CD4-positive, alpha-beta T cell treated with Interferon alpha-2 for 1 hour (primary cell): ENCODE measurements around the gene PPM1N.
A peak's percentile ranks its signal among the peaks of the same experiment; 100 is the strongest.
"Not testable (repeated sequence)": the region's sequence is repeated elsewhere in the genome, so short reads cannot be mapped to it uniquely, and the experiment has no call there.

Source experiments
- DNase-seq, 2 donors: peaks; one replicate each; pipeline ENCODE4 v3.0.0-alpha.2; 2020 to 2022

PPM1N gene

DNA sequence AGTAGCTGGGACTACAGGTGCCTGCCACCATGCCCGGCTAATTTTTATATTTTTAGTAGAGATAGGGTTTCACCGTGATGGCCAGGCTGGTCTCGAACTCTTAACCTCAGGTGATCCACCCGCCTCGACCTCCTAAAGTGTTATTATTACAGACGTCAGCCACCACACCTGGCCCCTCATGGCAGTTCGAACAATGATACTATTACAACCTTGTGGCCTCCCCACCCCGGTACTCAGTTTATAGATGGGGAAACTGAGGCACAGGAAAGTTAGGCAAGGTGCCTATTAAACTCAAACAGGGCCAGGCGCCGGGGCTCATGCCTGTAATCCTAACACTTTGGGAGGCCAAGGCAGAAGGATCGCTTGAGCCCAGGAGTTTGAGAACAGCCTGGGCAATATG is 12.1 kb downstream of the PPM1N start:
- not testable (repeated sequence) for DNase-seq

DNA sequence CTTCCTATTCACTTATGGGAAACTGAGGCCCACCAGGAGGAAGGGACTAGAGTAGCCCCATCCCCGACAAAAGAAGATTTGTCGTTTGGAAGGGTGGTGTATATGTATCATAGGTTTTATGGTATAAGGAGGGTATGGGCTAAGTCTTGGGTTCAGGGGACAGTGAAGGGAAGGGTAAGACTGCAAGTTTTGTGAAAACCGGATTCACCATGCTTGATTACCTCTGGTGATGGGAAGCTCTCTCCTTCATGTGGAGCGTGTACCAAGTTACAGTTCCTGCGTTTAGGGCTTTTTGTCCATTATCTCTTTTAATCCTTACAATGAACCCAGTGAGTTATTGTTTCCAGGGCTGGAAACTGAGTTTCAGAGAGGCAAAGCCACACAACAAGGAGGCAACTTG is 12.8 kb downstream of the PPM1N start:
- DNase-seq, result no peak

DNA sequence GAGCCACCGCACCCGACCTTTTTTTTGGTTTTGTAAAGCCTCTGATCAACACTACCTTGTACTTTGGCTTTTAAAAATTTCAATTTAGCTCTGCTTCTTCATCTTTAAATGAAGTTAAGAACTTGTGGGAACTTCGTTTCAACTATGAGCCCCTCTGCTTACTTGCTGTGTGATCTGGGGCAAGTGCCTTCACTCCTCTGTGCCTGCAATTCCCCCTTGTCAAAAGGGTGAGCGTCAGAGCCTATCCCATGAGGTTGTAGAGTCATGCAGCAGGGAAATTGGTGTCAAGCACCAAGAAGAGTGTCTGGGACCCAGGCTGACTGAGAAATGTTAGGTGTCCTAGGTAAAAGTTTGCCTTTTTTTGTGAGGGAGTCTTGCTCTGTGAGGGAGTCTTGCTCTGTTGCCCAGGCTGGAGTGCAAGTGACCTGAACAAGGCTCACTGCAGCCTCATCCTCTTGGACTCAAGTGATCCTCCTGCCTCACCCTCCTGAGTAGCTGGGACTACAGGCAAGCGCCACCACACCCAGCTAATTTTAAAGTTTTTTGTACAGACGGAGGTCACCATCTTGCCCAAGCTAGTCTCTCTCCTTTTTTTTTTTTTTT is 14.7 kb downstream of the PPM1N start:
- no peak for DNase-seq

DNA sequence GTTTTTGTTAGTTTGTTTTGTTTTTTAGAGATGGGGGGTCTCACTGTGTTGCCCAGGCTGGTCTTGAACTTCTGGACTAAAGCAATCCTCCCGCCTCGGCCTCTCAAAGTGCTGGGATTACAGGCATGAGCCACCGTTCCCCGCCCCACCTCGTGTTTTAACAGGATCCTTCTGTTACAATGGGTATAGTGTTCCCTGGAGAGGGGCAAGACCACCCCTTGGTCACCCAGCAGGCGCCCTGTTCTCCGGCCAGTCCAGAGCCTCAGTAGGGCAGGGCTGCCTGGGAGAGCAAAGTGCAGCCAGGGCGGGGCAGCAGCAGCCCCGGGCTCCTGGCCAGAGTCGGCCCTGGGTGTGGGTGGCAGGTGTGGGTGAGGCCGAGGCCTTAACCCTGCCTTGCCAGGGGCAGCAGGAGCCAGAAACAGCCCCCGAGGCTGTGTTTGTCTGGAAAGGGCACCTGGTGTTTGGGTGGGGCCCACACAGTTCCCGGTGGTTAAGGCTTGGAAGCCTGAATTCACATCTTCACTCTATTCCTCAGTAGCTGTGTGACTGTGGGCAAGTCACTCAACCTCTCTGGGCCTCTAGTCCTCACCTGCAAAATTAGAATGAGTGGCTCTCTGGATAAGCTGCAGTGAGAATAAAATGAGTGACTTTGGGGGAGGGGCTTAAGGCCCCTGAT is 16.3 kb downstream of the PPM1N start:
- DNase-seq, result no peak

DNA sequence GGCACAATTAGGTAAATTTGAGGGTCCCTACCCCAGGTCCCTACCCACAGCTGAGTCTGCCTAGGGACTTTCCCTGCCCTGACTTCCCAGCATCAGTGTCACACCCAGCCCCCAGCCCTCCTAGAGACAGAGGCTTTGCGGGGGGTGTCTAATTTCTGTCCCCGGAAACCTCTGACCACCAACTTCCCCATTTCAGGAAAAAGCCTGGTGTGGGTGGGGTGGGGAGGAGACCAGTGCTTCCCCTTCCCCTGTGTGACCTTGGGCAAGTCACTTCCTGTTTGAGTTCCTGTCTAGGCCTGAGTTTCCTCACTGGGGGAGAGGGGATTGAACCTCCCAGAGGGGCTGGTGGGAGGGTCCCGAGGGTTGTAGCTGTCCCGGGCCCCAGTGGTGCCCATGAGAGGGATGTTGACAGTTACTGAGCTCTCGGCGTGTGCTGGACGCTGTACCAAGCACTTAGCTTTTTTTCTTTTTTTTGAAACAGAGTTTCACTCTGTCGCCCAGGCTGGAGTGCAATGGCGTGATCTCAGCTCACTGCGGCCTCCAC is 16.9 kb downstream of the PPM1N start:
- DNase-seq, result peak; percentile 68 to 84

DNA sequence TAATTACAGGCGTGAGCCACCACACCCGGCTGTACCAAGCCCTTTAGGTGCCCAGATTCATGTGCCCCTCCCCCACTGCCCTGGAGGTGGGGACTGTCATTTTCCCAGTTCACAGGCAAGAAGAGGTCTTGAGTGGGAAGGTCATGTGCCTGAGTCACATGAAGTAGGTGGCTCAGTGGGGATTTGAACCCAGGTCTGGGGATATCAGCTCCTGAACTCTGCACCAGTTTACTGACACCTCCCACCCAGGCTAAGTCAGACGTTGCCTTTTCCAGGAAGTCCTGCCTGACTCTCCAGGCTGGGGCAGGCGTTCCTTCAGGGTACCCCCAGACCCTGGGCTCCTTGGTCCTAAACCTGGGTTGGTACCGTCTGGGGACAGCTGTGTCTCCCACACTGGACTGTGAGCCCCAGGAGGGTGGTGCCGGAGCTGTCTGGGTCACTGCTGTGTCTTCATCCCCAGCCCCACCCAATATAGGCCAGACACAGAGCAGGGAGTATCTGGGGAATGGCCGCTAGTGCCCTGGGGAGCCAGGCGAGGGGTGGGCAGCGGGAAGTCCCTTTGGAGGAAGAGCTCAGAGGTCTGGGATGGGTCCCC is 17.7 kb downstream of the PPM1N start:
- no peak for DNase-seq

DNA sequence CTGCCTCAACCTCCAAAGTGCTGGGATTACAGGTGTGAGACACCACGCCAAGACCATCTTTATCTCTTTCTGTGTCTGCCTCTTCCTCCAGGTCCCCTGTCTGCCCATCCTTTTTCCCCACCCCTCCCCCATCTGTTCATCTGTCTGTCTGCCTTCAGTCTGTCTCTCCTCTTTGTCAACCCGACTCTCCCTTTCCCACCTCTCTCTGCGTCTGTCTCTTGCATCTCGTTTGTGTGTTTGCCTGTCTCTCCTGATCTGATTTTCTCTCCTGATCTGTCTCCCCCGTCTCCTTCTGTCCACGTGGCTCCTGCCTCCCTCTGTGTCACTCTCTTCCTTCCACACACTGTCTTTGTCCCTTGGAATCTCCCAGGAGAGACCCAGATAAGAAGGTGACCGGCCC is 19.0 kb downstream of the PPM1N start:
- DNase-seq, result no peak

DNA sequence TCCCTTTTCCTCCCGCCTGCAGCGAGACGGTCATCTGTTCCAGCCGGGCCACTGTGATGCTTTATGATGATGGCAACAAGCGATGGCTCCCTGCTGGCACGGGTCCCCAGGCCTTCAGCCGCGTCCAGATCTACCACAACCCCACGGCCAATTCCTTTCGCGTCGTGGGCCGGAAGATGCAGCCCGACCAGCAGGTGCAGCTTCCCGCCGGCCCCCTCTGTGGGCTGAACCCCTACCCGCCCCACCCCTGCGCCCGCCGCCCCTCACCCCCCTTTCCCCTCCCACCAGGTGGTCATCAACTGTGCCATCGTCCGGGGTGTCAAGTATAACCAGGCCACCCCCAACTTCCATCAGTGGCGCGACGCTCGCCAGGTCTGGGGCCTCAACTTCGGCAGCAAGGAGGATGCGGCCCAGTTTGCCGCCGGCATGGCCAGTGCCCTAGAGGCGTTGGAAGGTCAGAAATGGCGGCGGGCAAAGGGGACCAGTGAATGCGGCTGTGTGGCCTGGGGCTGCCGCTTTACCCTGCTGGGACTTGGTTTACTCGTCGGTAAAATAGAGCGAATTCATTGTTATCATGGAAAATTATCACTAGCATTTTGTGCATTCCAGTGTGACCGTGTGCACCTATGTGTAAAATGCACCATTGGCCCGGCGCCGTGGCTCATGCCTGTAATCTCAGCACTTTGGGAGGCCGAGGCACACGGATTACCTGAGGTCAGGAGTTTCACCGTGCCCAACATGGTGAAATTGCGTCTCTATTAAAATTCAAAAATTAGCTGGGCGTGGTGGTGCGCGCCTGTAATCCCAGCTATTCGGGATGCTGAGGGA is 19.6 kb downstream of the PPM1N start:
- no peak for DNase-seq

DNA sequence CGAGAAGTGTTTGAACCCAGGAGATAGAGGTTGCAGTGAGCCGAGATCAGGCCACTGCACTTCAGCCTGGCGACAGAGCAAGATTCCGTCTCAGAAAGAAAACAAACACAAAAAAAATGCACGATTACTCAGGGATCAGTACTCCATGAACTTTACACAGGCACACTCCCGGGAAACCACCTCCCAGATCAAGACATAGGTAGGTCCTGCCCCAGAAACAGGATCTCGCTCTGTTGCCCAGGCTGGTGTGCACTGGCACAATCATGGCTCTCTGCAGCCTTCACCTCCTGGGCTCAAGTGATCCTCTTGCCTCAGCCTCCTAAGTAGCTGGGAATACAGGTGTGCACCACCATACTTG is 20.2 kb downstream of the PPM1N start:
- DNase-seq, result no peak

DNA sequence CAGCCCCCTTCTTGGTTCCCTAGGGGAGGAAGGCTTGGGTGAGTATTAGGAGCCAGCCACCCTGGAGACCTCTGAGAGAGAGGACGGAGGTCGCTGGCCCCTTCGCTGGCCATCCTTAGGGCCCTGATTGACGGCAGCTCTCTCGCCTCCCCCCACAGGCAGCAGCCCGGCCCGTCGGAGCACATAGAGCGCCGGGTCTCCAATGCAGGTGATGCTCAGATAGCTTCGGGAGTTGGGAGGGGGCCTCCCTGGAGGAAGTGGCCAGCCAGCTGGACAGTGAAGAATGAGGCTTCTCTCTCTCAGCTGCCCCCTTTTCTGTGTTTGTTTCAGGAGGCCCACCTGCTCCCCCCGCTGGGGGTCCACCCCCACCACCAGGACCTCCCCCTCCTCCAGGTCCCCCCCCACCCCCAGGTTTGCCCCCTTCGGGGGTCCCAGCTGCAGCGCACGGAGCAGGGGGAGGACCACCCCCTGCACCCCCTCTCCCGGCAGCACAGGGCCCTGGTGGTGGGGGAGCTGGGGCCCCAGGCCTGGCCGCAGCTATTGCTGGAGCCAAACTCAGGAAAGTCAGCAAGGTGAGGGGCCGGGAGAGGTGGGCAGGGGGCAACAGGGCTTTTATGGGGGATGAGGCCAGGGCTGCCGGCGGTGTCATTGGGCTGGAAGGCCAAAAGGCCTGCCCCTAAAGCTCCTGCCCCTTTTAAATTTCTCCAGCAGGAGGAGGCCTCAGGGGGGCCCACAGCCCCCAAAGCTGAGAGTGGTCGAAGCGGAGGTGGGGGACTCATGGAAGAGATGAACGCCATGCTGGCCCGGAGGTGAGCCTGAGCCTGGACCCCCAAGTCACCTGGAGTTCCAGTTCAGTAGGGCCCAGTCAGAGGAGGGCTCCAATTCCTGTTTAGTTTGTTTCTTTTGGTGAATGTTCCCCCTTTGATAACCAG is 24.0 kb downstream of the PPM1N start:
- DNase-seq, result no peak

DNA sequence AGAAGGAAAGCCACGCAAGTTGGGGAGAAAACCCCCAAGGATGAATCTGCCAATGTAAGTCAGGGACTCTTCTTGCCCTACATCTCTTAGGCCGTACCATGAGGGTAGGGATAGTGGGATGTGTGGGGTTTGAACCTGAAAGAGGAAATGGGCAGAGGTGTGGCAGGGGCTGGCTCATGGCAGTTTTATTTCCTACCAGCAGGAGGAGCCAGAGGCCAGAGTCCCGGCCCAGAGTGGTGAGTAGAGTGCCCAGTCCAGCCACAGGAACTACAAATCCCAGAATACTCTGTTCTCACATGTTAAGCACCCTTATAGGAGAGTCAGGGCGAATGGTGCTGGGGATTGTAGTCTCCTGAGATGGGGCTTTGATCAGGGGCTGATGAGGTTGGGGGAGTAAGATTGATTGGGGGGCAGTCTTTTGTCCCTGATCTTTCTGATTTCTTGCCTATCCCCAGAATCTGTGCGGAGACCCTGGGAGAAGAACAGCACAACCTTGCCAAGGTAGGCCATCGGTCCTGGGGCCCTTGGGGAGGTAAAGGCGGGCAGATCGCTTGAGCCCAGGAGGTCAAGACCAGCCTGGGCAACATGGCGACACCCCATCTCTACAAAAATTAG is 25.5 kb downstream of the PPM1N start:
- peak; percentile 83 to 89 for DNase-seq

DNA sequence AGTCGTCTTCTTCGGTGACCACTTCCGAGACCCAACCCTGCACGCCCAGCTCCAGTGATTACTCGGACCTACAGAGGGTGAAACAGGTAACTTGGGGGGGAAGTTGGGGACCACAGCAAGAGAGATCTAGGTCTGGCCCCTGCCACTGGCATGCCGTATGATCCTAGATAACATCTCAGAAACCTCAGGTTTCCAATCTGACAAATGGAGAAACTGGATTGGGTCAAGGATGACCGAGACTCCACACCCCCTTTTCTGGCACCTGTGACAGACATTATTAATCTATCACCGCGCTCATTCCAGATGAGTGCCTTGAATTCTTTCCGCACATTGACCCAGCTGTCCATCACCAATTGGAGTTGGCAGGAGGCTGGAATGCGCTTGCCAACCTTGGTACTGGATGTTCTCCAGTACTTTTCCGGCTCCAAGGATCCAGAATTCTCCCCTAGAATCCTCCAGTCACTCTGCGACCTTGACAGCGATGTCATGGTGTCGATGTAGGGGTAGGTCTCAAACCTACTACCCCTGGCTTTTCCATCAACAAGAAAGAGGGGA is 26.4 kb downstream of the PPM1N start:
- no peak for DNase-seq

DNA sequence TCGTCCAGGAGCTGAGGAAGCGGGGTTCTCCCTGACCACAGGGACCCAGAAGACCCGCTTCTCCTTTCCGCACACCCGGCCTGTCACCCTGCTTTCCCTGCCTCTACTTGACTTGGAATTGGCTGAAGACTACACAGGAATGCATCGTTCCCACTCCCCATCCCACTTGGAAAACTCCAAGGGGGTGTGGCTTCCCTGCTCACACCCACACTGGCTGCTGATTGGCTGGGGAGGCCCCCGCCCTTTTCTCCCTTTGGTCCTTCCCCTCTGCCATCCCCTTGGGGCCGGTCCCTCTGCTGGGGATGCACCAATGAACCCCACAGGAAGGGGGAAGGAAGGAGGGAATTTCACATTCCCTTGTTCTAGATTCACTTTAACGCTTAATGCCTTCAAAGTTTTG is 27.9 kb downstream of the PPM1N start:
- no peak for DNase-seq

DNA sequence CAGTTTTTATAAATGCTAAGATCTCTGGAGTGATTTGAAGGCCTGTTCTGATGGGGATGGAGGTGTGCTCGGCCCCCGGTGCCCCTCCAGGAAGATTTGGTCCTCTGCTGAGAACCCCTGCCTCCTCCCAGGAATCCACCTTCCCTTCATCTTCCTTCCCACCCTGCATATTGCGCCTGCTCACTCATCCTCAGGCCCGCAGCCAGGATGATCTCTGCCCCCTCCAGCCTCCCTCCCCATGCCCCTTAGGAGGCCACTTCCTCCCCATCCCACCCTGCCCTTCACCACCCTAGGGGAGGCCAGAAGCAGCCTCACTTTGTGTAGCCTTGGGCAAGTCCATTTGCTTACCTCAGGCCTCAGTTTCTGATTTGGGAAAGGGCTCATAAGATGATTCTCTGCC is 28.7 kb downstream of the PPM1N start:
- no peak for DNase-seq

DNA sequence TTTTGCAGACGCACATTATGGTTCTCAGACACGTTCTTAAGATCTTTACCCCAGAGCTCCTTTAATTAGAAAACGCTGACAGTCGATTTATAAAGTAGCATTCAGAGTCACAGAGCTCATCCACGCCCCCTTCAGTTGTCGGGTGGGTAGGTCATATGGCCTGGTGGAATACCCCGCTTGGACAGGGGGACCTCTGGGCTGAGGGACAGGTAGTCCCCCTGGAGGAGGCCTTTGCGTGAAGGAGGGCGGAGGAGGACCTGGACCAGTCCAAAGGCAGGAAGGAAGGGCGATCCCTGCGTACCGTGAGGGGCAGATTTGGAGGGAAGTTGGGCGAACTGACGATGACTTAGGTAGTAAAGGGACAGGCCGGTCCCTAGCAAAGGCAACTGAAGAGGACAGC is 29.5 kb downstream of the PPM1N start:
- DNase-seq, result no peak

DNA sequence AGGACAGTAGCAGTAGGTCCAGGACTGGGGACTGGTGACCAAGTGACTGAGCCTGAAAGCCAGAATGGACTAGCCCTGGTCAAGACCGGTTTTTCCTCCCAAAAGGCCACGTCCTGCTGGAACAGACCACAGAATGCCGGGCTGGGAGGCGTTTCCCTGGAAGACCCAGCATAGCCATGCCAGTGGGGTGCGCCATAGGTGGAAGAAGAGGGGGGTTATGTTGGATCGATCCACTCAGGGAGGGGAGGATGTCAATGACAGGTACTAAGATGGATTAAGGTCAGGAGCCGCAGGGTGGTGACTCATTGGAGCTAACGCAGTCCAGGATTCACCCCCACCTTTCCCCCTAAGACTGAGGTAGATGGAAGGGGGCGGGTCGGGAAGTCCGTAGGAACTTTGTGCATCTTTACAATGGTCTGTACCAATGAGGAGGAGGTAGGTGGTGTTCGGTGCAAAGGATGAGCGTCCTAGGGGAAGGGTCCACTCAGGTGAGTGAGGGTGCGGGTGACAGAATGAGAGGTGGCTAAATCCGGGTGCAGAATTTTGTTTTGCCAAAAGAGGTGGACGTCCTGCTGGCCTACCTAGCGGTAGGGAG is 30.0 kb downstream of the PPM1N start:
- no peak for DNase-seq

DNA sequence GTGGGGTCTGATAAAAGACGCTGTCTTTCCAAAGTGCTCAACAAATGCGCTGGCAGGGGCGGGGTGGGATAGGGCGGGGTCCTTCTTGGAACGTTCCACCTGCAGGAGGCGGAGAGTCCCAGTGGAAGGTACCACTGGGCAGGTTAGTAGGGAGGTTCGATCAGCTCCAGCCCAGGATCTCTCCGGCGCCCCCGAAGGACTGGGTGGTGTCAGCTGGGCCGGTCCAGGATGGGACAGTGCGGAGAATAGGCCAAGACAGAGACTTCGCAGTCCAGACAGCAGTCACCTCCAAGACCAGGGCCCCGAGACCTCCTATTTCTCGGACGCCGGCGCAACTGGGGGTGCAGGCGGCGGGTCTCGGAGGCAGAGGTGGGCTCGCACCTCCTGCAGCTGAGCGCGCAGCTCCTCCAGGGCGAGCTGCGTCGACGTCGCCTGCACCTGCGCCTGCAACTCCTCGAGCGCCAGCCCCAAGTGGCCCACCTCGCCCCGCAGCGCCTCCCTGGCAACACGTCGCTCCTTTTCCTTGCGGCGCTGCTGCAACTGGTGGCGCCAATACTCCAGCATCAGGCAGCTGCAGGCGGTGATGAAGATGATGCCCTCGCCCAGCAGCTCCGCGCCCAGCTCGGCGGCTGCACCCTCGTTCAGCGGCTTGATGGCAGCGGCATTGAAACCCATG is 30.6 kb downstream of the PPM1N start:
- no peak for DNase-seq

DNA sequence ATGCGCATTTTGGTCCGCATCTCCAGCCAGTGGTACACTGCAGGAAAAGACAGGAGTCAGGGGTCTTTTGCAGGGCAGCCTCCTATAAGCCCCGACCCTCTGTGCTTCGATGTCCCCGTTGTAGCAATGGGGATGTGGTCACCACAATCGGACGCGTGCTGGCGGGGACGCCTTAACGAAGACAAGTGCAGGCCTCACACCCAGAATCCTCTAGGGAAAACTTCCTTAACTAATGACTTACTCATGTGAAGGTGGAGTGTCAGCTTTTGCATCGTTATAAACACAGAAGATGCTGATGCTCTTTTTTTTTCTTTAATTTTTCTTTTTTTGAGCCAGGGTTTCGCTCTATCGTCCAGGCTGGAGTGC is 31.2 kb downstream of the PPM1N start:
- DNase-seq, result no peak

DNA sequence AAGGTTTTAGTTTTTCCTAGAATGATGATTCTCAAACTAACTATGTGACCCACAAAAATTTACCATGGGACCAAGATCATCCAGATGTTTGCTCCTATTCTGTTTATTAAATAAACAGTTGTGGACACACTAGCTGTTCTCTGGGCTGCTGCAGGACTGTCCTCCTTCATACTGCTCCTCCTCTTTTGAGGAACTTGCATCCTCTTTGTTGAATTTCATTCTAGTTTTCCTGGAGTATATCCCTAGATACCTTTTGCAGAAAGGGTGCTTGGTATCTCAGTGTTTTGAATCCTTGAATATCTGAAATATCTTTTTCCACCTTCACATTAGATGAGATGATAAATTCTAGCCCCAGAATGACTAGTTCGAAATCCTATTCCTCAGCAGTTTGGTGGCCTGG is 33.1 kb downstream of the PPM1N start:
- no peak for DNase-seq

DNA sequence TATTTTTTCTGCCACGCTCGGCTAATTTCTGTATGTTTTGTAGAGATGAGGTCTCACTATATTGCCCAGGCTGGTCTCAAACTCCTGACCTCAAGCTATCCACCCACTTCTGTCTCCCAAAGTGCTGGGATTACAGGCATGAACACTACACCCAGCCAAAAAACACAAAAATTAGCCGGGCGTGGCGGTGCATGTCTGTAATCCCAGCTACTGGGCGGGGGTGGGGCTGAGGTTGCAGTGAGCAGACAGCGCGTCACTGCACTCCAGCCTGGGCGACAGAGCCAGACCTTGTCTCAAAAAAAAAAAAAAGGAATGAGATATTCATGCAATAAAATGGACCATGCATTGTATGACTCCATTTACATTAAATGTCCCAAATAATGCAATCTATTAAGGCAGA is 41.2 kb downstream of the PPM1N start:
- no peak for DNase-seq

DNA sequence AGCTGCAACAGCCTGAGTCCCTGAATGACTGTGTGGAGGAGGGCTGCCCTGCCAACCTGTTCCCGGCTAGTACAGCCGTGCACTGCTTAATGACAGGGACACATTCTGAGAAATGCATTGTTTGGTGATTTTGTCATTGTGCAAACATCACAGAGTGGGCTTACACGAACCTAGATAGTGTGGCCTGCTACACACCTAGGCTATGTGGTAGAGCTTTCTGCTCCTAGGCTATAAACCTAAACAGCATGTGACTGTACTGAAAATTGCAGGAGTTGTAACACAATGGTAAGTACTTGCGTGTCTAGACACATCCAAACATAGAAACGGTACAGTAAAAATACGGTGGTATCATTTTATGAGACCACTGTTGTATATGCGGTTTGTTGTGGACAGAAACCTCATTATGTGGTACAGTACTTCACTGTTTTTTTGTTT is 44.0 kb downstream of the PPM1N start:
- DNase-seq, result no peak
